ENCODE results near the gene REG1A. TPM values are rescaled to one million over a fixed set of nuclear protein-coding genes. Genes with fewer than 3 reads are reported as not detected.

Gene REG1A
- total RNA-seq, 4 donors from 2014 or later: 0.82 TPM; not detected in 3

GRCh38 chr2:79112269-79112668, 8.0 kb upstream of the REG1A start:
- Histone ChIP-seq H3K4me3 (no peak overlapping the region), H3K27me3 (no peaks in the 10 kb centered on the region), H3K27ac (no peak overlapping the region), H3K9me3 (no peaks in the 10 kb centered on the region), H3K36me3 (no peaks in the 10 kb centered on the region), H3K4me1 (no peaks in the 10 kb centered on the region)
- TF ChIP-seq POLR2A (IDR thresholded peaks at IDR 0.05) (no peak), CTCF (IDR thresholded peaks at IDR 0.05) (no peak)
- intact Hi-C loops (cut with DNase I; ENCODE audit: low total_unique reads): no loop called here
- no peak for DNase-seq

GRCh38 chr2:79114797-79115494, 5.3 kb upstream of the REG1A start:
- no peak overlapping the region for H3K27ac ChIP-seq
- intact Hi-C loops (cut with DNase I; ENCODE audit: low total_unique reads): no loop called here
- TF ChIP-seq CTCF (IDR thresholded peaks at IDR 0.05) (no peak), POLR2A (IDR thresholded peaks at IDR 0.05) (no peak)
- no peaks in the 10 kb centered on the region for H3K27me3 ChIP-seq
- no peaks in the 10 kb centered on the region for H3K9me3 ChIP-seq
- no peaks in the 10 kb centered on the region for H3K4me1 ChIP-seq
- no peaks in the 10 kb centered on the region for H3K36me3 ChIP-seq
- no peak overlapping the region for H3K4me3 ChIP-seq
- no peak for DNase-seq

- Histone ChIP-seq H3K27me3 (no peaks in the 10 kb centered on the region), H3K27ac (no peak overlapping the region), H3K4me3 (no peak overlapping the region), H3K4me1 (no peaks in the 10 kb centered on the region), H3K9me3 (no peaks in the 10 kb centered on the region), H3K36me3 (no peaks in the 10 kb centered on the region)
- TF ChIP-seq CTCF (IDR thresholded peaks at IDR 0.05): no peak
- TF ChIP-seq POLR2A (IDR thresholded peaks at IDR 0.05): no peak
- intact Hi-C loops (cut with DNase I; ENCODE audit: low total_unique reads): no loop called here
- DNase-seq: no peak
Measured at GRCh38 chr2:79116997-79117928, 3.0 kb upstream of the REG1A start.

GRCh38 chr2:79122676-79123075, 2.4 kb downstream of the REG1A start:
- Histone ChIP-seq H3K27me3 (no peaks in the 10 kb centered on the region), H3K9me3 (no peaks in the 10 kb centered on the region), H3K4me3 (no peak overlapping the region), H3K36me3 (no peaks in the 10 kb centered on the region), H3K27ac (no peak overlapping the region), H3K4me1 (no peaks in the 10 kb centered on the region)
- DNase-seq: no peak
- TF ChIP-seq POLR2A (IDR thresholded peaks at IDR 0.05) (no peak), CTCF (IDR thresholded peaks at IDR 0.05) (no peak)
- intact Hi-C loops (cut with DNase I; ENCODE audit: low total_unique reads): no loop called here
